ENCODE results near the gene TP53I3.
A peak's percentile ranks its signal among the peaks of the same experiment; 100 is the strongest.
"Not testable (repeated sequence)": the region's sequence is repeated elsewhere in the genome, so short reads cannot be mapped to it uniquely, and the experiment has no call there.

TP53I3 gene

GRCh38 chr2:24084386-24085199, at the start of gene TP53I3:
TP53I3 (minus strand) TSS chr2:24084834; CDS start chr2:24084326, 508 bp downstream.
- peak; percentile 81 for DNase-seq

GRCh38 chr2:24132543-24132942, 47.9 kb upstream of the TP53I3 start:
- no peak for DNase-seq

- no peak for DNase-seq
These were observed 41.3 kb upstream of the TP53I3 start for GRCh38 chr2:24125956-24126355.

- DNase-seq = no peak
These were observed 39.4 kb upstream of the TP53I3 start for GRCh38 chr2:24123922-24124580.

GRCh38 chr2:24123195-24123921, 38.7 kb upstream of the TP53I3 start, which contains the start of the genes FAM228B and PFN4:
FAM228B (plus strand) TSS chr2:24123469; CDS start chr2:24124362, 893 bp downstream.
PFN4 (minus strand) TSS chr2:24123334; CDS start chr2:24122535, 799 bp downstream.
- peak; percentile 61 for DNase-seq

GRCh38 chr2:24122366-24123194, 37.9 kb upstream of the TP53I3 start:
- no peak for DNase-seq

GRCh38 chr2:24121469-24121868, 36.8 kb upstream of the TP53I3 start:
- no peak for DNase-seq

GRCh38 chr2:24121066-24121465, 36.4 kb upstream of the TP53I3 start:
- no peak for DNase-seq

GRCh38 chr2:24117902-24118301, 33.3 kb upstream of the TP53I3 start:
- DNase-seq = no peak

- DNase-seq = no peak
These were observed 30.4 kb upstream of the TP53I3 start for GRCh38 chr2:24115057-24115456.

GRCh38 chr2:24111407-24111901, 26.8 kb upstream of the TP53I3 start:
- no peak for DNase-seq

GRCh38 chr2:24110660-24111303, 26.1 kb upstream of the TP53I3 start:
- no peak for DNase-seq

GRCh38 chr2:24109431-24109830, 24.8 kb upstream of the TP53I3 start:
- DNase-seq = not testable (repeated sequence)

GRCh38 chr2:24107336-24107735, 22.7 kb upstream of the TP53I3 start:
- no peak for DNase-seq

GRCh38 chr2:24106786-24107185, 22.2 kb upstream of the TP53I3 start:
- no peak for DNase-seq

- no peak for DNase-seq
These were observed 21.2 kb upstream of the TP53I3 start for GRCh38 chr2:24105816-24106215.

GRCh38 chr2:24104906-24105305, 20.3 kb upstream of the TP53I3 start:
- no peak for DNase-seq

- DNase-seq = no peak
These were observed 19.5 kb upstream of the TP53I3 start for GRCh38 chr2:24104110-24104650.

GRCh38 chr2:24102677-24103076, 18.0 kb upstream of the TP53I3 start:
- DNase-seq = no peak

- DNase-seq = no peak
These were observed 17.4 kb upstream of the TP53I3 start for GRCh38 chr2:24101992-24102391.

- DNase-seq = not testable (repeated sequence)
These were observed 16.1 kb upstream of the TP53I3 start for GRCh38 chr2:24100732-24101131.
